ENCODE data around the gene VCX3A. TPM values are rescaled to one million over a fixed set of nuclear protein-coding genes. Genes with fewer than 3 reads are reported as not detected.

Gene VCX3A
- total RNA-seq, 1 donor from 2014 or later, result not detected

DNA sequence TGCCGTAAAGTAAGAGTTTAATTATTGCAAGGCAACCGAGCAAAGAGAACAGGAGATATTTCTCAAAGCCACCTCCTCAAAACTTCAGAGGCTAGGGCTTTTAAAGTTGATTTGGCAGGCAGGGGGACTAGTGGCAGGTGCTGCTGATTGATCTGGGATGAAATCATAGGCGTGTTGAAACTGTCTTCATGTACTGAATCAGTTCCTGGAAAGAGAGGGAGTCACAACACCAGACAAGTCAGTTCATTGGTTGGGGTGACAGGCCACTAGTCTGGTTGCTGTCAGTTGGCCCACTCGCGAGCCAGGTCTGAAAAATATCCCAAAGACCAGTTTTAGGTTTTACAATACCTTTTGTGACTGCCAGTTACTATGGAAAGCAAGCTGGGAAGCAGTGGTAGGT lies 10.8 kb upstream of the VCX3A start:
- no peak for FAIRE-seq
- no peaks in the 10 kb centered on the region for H3K36me3 ChIP-seq (ENCODE audit: control insufficient read depth, insufficient read depth, low read length)

DNA sequence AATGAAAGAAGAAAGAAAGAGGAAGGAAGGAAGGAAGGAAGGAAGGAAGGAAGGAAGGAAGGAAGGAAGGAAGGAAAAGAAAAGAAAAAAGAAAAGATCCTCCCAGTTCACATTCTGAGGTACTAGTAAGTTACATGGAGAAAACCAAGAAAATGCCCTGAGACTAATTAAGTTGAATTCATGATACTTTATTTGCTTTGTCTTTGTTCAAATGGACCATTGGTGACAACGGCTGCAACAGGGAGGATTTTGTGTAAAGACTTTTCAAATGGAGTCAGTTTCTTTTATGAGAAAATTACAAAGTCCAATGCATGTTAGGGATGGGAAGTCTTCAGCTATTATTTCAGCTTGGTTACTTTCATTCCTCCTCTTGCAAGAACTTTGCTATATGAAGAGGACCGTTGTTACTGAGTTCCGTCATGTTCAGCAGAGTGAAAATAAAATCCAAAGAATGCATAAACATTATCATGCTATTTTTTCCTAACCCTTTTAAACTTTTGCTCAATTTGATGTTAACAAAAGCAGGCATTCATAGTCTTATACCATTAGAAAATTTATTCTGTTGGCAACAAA lies 8.3 kb downstream of the VCX3A start:
- TF ChIP-seq, protein P1, sequence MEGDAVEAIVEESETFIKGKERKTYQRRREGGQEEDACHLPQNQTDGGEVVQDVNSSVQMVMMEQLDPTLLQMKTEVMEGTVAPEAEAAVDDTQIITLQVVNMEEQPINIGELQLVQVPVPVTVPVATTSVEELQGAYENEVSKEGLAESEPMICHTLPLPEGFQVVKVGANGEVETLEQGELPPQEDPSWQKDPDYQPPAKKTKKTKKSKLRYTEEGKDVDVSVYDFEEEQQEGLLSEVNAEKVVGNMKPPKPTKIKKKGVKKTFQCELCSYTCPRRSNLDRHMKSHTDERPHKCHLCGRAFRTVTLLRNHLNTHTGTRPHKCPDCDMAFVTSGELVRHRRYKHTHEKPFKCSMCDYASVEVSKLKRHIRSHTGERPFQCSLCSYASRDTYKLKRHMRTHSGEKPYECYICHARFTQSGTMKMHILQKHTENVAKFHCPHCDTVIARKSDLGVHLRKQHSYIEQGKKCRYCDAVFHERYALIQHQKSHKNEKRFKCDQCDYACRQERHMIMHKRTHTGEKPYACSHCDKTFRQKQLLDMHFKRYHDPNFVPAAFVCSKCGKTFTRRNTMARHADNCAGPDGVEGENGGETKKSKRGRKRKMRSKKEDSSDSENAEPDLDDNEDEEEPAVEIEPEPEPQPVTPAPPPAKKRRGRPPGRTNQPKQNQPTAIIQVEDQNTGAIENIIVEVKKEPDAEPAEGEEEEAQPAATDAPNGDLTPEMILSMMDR (IDR thresholded peaks at IDR 0.05; ENCODE audit: insufficient read depth, low read length, severe bottlenecking), result no peak
- FAIRE-seq (no peak), DNase-seq (ENCODE audit: low read depth) (no peak)
- Histone ChIP-seq H3K36me3 (ENCODE audit: control insufficient read depth, insufficient read depth, low read length) (no peaks in the 10 kb centered on the region), H3K27me3 (ENCODE audit: control insufficient read depth, insufficient read depth, low read length) (no peaks in the 10 kb centered on the region), H3K4me3 (ENCODE audit: low read depth, low read length) (no peak overlapping the region)

More for the DNA sequence above, 10.8 kb upstream of the VCX3A start:
- H3K4me3 ChIP-seq (ENCODE audit: low read depth, low read length), result no peak overlapping the region
- TF ChIP-seq, protein P1 (IDR thresholded peaks at IDR 0.05; ENCODE audit: insufficient read depth, low read length, severe bottlenecking), result no peak
- no peak for DNase-seq (ENCODE audit: low read depth)
- H3K27me3 ChIP-seq (ENCODE audit: control insufficient read depth, insufficient read depth, low read length), result no peaks in the 10 kb centered on the region

DNA sequence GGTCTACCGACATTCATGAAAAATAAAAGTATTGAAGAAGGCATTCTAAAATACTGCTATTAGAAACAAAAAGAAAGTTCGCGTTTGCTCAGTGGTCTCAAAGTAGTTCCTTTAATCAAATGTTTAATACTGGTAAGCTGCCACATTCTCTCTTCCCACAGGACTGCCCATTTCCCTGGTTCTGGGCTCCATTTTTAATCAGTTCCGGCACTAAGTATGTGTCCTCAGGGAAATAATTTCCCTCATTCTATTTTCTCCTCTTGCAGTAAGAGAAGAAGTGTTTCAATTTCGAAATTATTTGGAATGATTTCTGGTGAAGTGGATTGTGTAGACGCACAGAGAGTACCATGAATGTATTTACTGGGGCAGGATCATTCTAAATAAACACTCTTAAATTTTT lies 17.5 kb downstream of the VCX3A start:
- TF ChIP-seq, protein P1 (IDR thresholded peaks at IDR 0.05; ENCODE audit: insufficient read depth, low read length, severe bottlenecking), result no peak
- Histone ChIP-seq H3K4me3 (ENCODE audit: low read depth, low read length) (no peak overlapping the region), H3K27me3 (ENCODE audit: control insufficient read depth, insufficient read depth, low read length) (no peaks in the 10 kb centered on the region), H3K36me3 (ENCODE audit: control insufficient read depth, insufficient read depth, low read length) (no peaks in the 10 kb centered on the region)
- DNase-seq (ENCODE audit: low read depth) (no peak), FAIRE-seq (no peak)

DNA sequence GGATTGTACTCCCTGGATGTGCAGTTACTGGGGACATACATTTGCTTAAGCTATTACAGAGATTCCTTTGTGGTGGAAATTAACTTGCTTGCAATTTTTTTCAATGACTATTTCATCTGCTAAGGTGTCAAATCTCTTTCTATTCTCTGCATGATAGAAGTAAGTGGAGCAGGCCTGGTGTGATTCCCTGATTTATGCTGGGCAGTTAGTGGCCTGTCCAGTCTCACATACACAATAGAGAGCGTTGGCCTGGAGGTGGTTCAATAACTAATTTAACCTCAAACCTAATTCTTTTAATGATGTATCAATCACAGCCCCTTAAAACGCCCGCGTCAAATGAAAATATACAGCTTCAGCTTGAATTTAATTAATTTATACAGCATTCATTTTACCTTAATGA lies 28.5 kb downstream of the VCX3A start:
- DNase-seq (ENCODE audit: low read depth) (no peak), FAIRE-seq (no peak)
- H3K4me3 ChIP-seq (ENCODE audit: low read depth, low read length), result no peak overlapping the region
- H3K36me3 ChIP-seq (ENCODE audit: control insufficient read depth, insufficient read depth, low read length), result no peaks in the 10 kb centered on the region
- TF ChIP-seq, protein P1 (IDR thresholded peaks at IDR 0.05; ENCODE audit: insufficient read depth, low read length, severe bottlenecking), result no peak
- H3K27me3 ChIP-seq (ENCODE audit: control insufficient read depth, insufficient read depth, low read length), result no peaks in the 10 kb centered on the region

DNA sequence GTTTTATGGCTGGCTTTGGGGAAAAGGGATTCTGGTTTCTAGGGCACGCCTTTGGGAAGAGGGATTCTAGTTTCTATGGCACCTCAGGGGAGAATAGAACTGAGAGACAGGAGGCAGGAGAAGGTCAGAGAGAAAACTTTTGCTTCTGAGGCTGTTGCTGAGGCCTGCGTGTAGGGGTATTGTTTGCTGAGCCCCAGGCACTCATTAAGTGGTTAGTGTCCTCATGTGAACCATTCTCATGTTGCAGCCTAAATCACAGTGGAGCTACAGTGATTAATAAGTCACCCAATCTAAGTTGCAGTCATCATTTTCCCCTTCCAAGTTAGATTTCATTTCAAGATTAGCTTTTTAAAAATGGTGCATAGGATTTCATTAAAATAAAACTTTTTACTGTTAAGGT lies 29.0 kb downstream of the VCX3A start:
- FAIRE-seq (no peak), DNase-seq (ENCODE audit: low read depth) (no peak)
- Histone ChIP-seq H3K27me3 (ENCODE audit: control insufficient read depth, insufficient read depth, low read length) (no peaks in the 10 kb centered on the region), H3K4me3 (ENCODE audit: low read depth, low read length) (no peak overlapping the region), H3K36me3 (ENCODE audit: control insufficient read depth, insufficient read depth, low read length) (no peaks in the 10 kb centered on the region)
- TF ChIP-seq, protein P1 (IDR thresholded peaks at IDR 0.05; ENCODE audit: insufficient read depth, low read length, severe bottlenecking), result no peak

DNA sequence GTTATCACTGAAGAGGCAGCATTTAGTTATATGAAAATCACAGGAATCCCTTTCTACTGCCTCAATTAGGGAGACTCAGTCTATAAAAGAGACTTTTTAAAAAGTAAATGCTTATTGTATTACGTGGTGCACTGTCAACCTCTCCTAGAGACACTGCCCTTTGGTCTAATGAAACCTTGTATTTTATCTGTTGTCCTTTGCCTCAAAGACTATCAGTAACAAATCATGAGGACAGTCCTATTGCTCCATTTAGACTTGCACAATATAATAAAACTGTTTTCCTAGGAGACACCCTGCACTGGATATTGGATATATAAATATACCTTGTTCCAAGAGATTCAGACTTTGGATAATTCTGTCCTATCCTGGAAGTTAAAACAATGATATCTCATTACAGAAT lies 34.2 kb downstream of the VCX3A start:
- no peak for DNase-seq (ENCODE audit: low read depth)
- H3K27me3 ChIP-seq (ENCODE audit: control insufficient read depth, insufficient read depth, low read length), result no peaks in the 10 kb centered on the region
- no peak overlapping the region for H3K4me3 ChIP-seq (ENCODE audit: low read depth, low read length)
- TF ChIP-seq, protein P1 (IDR thresholded peaks at IDR 0.05; ENCODE audit: insufficient read depth, low read length, severe bottlenecking), result no peak
- H3K36me3 ChIP-seq (ENCODE audit: control insufficient read depth, insufficient read depth, low read length), result no peaks in the 10 kb centered on the region
- FAIRE-seq, result no peak

Measured in bronchial epithelial cell (primary cell).